Right renal cortex interstitium (tissue), 3 donors: ENCODE results near the gene FNDC10. TPM values are rescaled to one million over a fixed set of nuclear protein-coding genes. Genes with fewer than 3 reads are reported as not detected.

Source experiments
- DNase-seq, 3 donors: peaks; one replicate each; pipeline ENCODE4 v3.0.0-alpha.2; 2013; ENCODE audit warnings: low read depth in 3 of 3, low spot score in 2 of 3
- polyA plus RNA-seq, 3 donors: library from polyadenylated mRNA; unstranded; fragments of 120-200 nt; gene quantifications; one replicate each; pipeline ENCODE4 v1.2.1, GENCODE V29; 2013; ENCODE audit not compliant: insufficient read length in 3 of 3

Gene FNDC10
- polyA plus RNA-seq, 3 donors = 1.3 to 2.5 (median 2.2) TPM

GRCh38 chr1:1628754-1629429 is 29.0 kb upstream of the FNDC10 start:
- no peak for DNase-seq

GRCh38 chr1:1627829-1628753 is 28.2 kb upstream of the FNDC10 start:
- no peak for DNase-seq

GRCh38 chr1:1627261-1627828 is 27.4 kb upstream of the FNDC10 start:
- DNase-seq = no peak

- DNase-seq = no peak
Observed at GRCh38 chr1:1626207-1627141, 26.5 kb upstream of the FNDC10 start.

- DNase-seq = no peak
Observed at GRCh38 chr1:1625824-1626206, 25.9 kb upstream of the FNDC10 start.

GRCh38 chr1:1625404-1625775 is 25.5 kb upstream of the FNDC10 start:
- no peak for DNase-seq

- no peak for DNase-seq
Observed at GRCh38 chr1:1624443-1625403, 24.8 kb upstream of the FNDC10 start.

- DNase-seq = no peak
Observed at GRCh38 chr1:1623631-1624442, 23.9 kb upstream of the FNDC10 start.

- DNase-seq = no peak
Observed at GRCh38 chr1:1623181-1623630, 23.3 kb upstream of the FNDC10 start.

- DNase-seq = no peak
Observed at GRCh38 chr1:1622788-1623094, 22.8 kb upstream of the FNDC10 start.

- DNase-seq = no peak
Observed at GRCh38 chr1:1622010-1622787, 22.3 kb upstream of the FNDC10 start.

- DNase-seq = no peak
Observed at GRCh38 chr1:1621173-1622009, 21.5 kb upstream of the FNDC10 start.

- no peak for DNase-seq
Observed at GRCh38 chr1:1620433-1621139, 20.7 kb upstream of the FNDC10 start.

- no peak for DNase-seq
Observed at GRCh38 chr1:1619917-1620361, 20.0 kb upstream of the FNDC10 start.

- no peak for DNase-seq
Observed at GRCh38 chr1:1618396-1619068, 18.6 kb upstream of the FNDC10 start.

GRCh38 chr1:1617925-1618324 is 18.0 kb upstream of the FNDC10 start:
- DNase-seq = no peak
